Measurements from ENCODE around the gene OFD1.

The OFD1 gene

GRCh38 chrX:13702111-13702789 is 32.3 kb upstream of the OFD1 start:
- H3K9me3 ChIP-seq (ENCODE audit: insufficient read depth, low read length, severe bottlenecking) = no peaks in the 10 kb centered on the region
- no peaks in the 10 kb centered on the region; the same call in none of the 2 replicates for H3K36me3 ChIP-seq (ENCODE audit: insufficient read depth, low read length)
- H2AFZ ChIP-seq (ENCODE audit: low read depth, low read length) = no peak overlapping the region
- no peak for ATAC-seq (ENCODE audit: insufficient read depth, low read depth)
- TF ChIP-seq EZH2 (IDR thresholded peaks at IDR 0.05; ENCODE audit: borderline replicate concordance, low read depth, low read length, severe bottlenecking) = no peak
- TF ChIP-seq, protein P1, sequence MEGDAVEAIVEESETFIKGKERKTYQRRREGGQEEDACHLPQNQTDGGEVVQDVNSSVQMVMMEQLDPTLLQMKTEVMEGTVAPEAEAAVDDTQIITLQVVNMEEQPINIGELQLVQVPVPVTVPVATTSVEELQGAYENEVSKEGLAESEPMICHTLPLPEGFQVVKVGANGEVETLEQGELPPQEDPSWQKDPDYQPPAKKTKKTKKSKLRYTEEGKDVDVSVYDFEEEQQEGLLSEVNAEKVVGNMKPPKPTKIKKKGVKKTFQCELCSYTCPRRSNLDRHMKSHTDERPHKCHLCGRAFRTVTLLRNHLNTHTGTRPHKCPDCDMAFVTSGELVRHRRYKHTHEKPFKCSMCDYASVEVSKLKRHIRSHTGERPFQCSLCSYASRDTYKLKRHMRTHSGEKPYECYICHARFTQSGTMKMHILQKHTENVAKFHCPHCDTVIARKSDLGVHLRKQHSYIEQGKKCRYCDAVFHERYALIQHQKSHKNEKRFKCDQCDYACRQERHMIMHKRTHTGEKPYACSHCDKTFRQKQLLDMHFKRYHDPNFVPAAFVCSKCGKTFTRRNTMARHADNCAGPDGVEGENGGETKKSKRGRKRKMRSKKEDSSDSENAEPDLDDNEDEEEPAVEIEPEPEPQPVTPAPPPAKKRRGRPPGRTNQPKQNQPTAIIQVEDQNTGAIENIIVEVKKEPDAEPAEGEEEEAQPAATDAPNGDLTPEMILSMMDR (IDR thresholded peaks at IDR 0.05; ENCODE audit: borderline replicate concordance, extremely low read depth, low read length, poor library complexity, severe bottlenecking) = no peak
- peaks cover 64% of the 10 kb centered on the region for H3K79me2 ChIP-seq (ENCODE audit: insufficient read depth, low read length)
- no peak for DNase-seq
- H3K4me2 ChIP-seq (ENCODE audit: insufficient read depth, low read length) = no peak overlapping the region
- H3K9ac ChIP-seq (ENCODE audit: low read depth, low read length) = no peak overlapping the region
- no peaks in the 10 kb centered on the region for H3K4me1 ChIP-seq (ENCODE audit: insufficient read depth, low read length)
- no peak overlapping the region for H3K4me3 ChIP-seq (ENCODE audit: low read depth in 1 of 2, low read length in 2 of 2)
- H4K20me1 ChIP-seq (ENCODE audit: insufficient read depth, low read length) = peaks cover 8% of the 10 kb centered on the region; the same call in 1 of the 2 replicates
- no peak overlapping the region for H3K27ac ChIP-seq (ENCODE audit: low read length)
- no peaks in the 10 kb centered on the region for H3K27me3 ChIP-seq (ENCODE audit: insufficient read depth, low read length, poor library complexity)

DNA sequence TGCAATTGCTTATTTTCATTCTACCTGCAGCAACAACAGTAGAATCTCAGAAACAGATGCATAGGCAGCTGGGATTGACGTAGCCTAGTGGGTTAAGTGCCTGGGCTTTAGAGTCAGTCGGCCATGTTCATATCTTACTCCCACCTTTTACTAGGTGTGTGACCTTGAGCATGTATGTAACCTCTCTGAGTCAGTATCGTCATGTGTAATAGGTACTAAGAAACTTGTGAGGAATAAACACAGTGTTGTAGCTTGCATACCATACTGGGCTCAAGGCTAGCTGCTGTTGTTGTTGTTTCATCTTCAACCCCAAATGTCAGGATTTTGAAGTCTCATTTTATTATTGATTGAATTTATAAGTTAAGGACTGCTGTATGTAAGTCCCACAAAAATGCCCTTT is 31.4 kb upstream of the OFD1 start:
- no peak overlapping the region for H3K4me3 ChIP-seq (ENCODE audit: low read depth in 1 of 2, low read length in 2 of 2)
- no peak overlapping the region for H3K4me2 ChIP-seq (ENCODE audit: insufficient read depth, low read length)
- ATAC-seq (ENCODE audit: insufficient read depth, low read depth) (no peak), DNase-seq (no peak)
- peaks cover 8% of the 10 kb centered on the region; the same call in 1 of the 2 replicates for H4K20me1 ChIP-seq (ENCODE audit: insufficient read depth, low read length)
- no peak overlapping the region for H3K9ac ChIP-seq (ENCODE audit: low read depth, low read length)
- peaks cover 59% of the 10 kb centered on the region for H3K79me2 ChIP-seq (ENCODE audit: insufficient read depth, low read length)
- H2AFZ ChIP-seq (ENCODE audit: low read depth, low read length) = no peak overlapping the region
- no peaks in the 10 kb centered on the region for H3K9me3 ChIP-seq (ENCODE audit: insufficient read depth, low read length, severe bottlenecking)
- no peaks in the 10 kb centered on the region; the same call in none of the 2 replicates for H3K36me3 ChIP-seq (ENCODE audit: insufficient read depth, low read length)
- no peaks in the 10 kb centered on the region for H3K27me3 ChIP-seq (ENCODE audit: insufficient read depth, low read length, poor library complexity)
- TF ChIP-seq, protein P1 (IDR thresholded peaks at IDR 0.05; ENCODE audit: borderline replicate concordance, extremely low read depth, low read length, poor library complexity, severe bottlenecking) = no peak
- TF ChIP-seq EZH2 (IDR thresholded peaks at IDR 0.05; ENCODE audit: borderline replicate concordance, low read depth, low read length, severe bottlenecking) = no peak
- H3K27ac ChIP-seq (ENCODE audit: low read length) = no peak overlapping the region
- H3K4me1 ChIP-seq (ENCODE audit: insufficient read depth, low read length) = no peaks in the 10 kb centered on the region

- H3K36me3 ChIP-seq (ENCODE audit: insufficient read depth, low read length) = no peaks in the 10 kb centered on the region; the same call in none of the 2 replicates
- H3K4me1 ChIP-seq (ENCODE audit: insufficient read depth, low read length) = no peaks in the 10 kb centered on the region
- no peak for TF ChIP-seq EZH2 (IDR thresholded peaks at IDR 0.05; ENCODE audit: borderline replicate concordance, low read depth, low read length, severe bottlenecking)
- TF ChIP-seq, protein P1 (IDR thresholded peaks at IDR 0.05; ENCODE audit: borderline replicate concordance, extremely low read depth, low read length, poor library complexity, severe bottlenecking) = no peak
- H3K4me3 ChIP-seq (ENCODE audit: low read depth in 1 of 2, low read length in 2 of 2) = no peak overlapping the region
- ATAC-seq (ENCODE audit: insufficient read depth, low read depth) (no peak), DNase-seq (no peak)
- no peak overlapping the region for H3K27ac ChIP-seq (ENCODE audit: low read length)
- H4K20me1 ChIP-seq (ENCODE audit: insufficient read depth, low read length) = peaks cover 8% of the 10 kb centered on the region; the same call in 1 of the 2 replicates
- H3K79me2 ChIP-seq (ENCODE audit: insufficient read depth, low read length) = peaks cover 55% of the 10 kb centered on the region
- H3K9ac ChIP-seq (ENCODE audit: low read depth, low read length) = no peak overlapping the region
- no peak overlapping the region for H2AFZ ChIP-seq (ENCODE audit: low read depth, low read length)
- no peak overlapping the region for H3K4me2 ChIP-seq (ENCODE audit: insufficient read depth, low read length)
- H3K9me3 ChIP-seq (ENCODE audit: insufficient read depth, low read length, severe bottlenecking) = no peaks in the 10 kb centered on the region
- no peaks in the 10 kb centered on the region for H3K27me3 ChIP-seq (ENCODE audit: insufficient read depth, low read length, poor library complexity)
These were observed 31.0 kb upstream of the OFD1 start for GRCh38 chrX:13703589-13703988.

All from DND-41 (cell line).